HepG2 (cell line): ENCODE results near the gene VAMP5. TPM values are rescaled to one million over a fixed set of nuclear protein-coding genes. Genes with fewer than 3 reads are reported as not detected.

Source experiments
- AKAP8 ChIP-seq: sonication (generic); formaldehyde crosslinking; IDR thresholded peaks from 2 replicates; pipeline ENCODE4 v1.5.1; 2020; ENCODE audit warnings: mild to moderate bottlenecking, missing genetic modification reagents
- ARNT2 ChIP-seq: sonication (generic); formaldehyde crosslinking; IDR thresholded peaks from 2 replicates; pipeline ENCODE4 v1.8.0; 2022; ENCODE audit warnings: mild to moderate bottlenecking, low read depth, missing genetic modification reagents, moderate library complexity
- ELF3 ChIP-seq: IDR thresholded peaks from 2 replicates; pipeline ENCODE4 v1.6.1; 2016; ENCODE audit warnings: missing genetic modification reagents, missing compliant biosample characterization
- GATA4 ChIP-seq: sonication (generic); IDR thresholded peaks from 2 replicates; pipeline ENCODE4 v1.6.1; 2016; ENCODE audit warnings: antibody characterized with exemption, low read depth, borderline replicate concordance
- HCFC1 ChIP-seq: fragments of 150-350 bp; IDR thresholded peaks from 2 replicates; pipeline ENCODE4 v1.6.1; 2014; ENCODE audit warnings: low read depth, low read length
- MAFK ChIP-seq, 2 experiments: IDR thresholded peaks in 1 of 2; conservative IDR thresholded peaks in 1 of 2; 2 replicates each; pipeline ENCODE4 v1.6.1; 2011; ENCODE audit warnings: improper control_type of control experiment in 2 of 2, low read length in 2 of 2
- MIXL1 ChIP-seq: IDR thresholded peaks from 2 replicates; pipeline ENCODE4 v1.6.1; 2016
- NFKB2 ChIP-seq: sonication (generic); formaldehyde crosslinking; IDR thresholded peaks from 2 replicates; pipeline ENCODE4 v1.4.0; 2020; ENCODE audit warnings: missing genetic modification reagents, borderline replicate concordance
- POLR2AphosphoS5 ChIP-seq: IDR thresholded peaks from 2 replicates; pipeline ENCODE4 v1.6.1; 2012; ENCODE audit warnings: low read depth, low read length
- RBAK ChIP-seq: sonication (generic); formaldehyde crosslinking; IDR thresholded peaks from 2 replicates; pipeline ENCODE4 v1.5.1; 2020; ENCODE audit warnings: mild to moderate bottlenecking, missing genetic modification reagents
- RBM39 ChIP-seq: fragments of 200-400 bp; formaldehyde crosslinking; IDR thresholded peaks from one replicate; pipeline ENCODE4 v1.6.1; 2018; ENCODE audit warnings: antibody characterized with exemption, mild to moderate bottlenecking, low read depth, low read length; ENCODE audit not compliant: poor library complexity, severe bottlenecking
- RFXANK ChIP-seq: IDR thresholded peaks from 2 replicates; pipeline ENCODE4 v1.6.1; 2016
- SMARCE1 ChIP-seq: fragments of 450-650 bp; IDR thresholded peaks from 2 replicates; pipeline ENCODE4 v1.6.1; 2017; ENCODE audit warnings: borderline replicate concordance
- SMYD3 ChIP-seq: sonication (generic); formaldehyde crosslinking; IDR thresholded peaks from 2 replicates; pipeline ENCODE4 v1.8.1; 2023; ENCODE audit warnings: mild to moderate bottlenecking, missing genetic modification reagents
- SNRNP70 ChIP-seq: fragments of 200-400 bp; formaldehyde crosslinking; IDR thresholded peaks from 2 replicates; pipeline ENCODE4 v1.6.1; 2017; ENCODE audit warnings: mild to moderate bottlenecking, low read depth, low read length, moderate library complexity
- SRY ChIP-seq: sonication (generic); formaldehyde crosslinking; IDR thresholded peaks from 2 replicates; pipeline ENCODE4 v1.8.0; 2022; ENCODE audit warnings: mild to moderate bottlenecking, missing genetic modification reagents
- YEATS4 ChIP-seq: sonication (generic); formaldehyde crosslinking; IDR thresholded peaks from 2 replicates; pipeline ENCODE4 v1.4.0; 2020; ENCODE audit warnings: missing genetic modification reagents, borderline replicate concordance
- YY1 ChIP-seq: IDR thresholded peaks from 2 replicates; pipeline ENCODE4 v1.6.1; 2011; ENCODE audit warnings: low read length, low read depth, moderate library complexity, mild to moderate bottlenecking; ENCODE audit not compliant: insufficient read depth, insufficient replicate concordance
- ZFYVE20 ChIP-seq: sonication (generic); formaldehyde crosslinking; IDR thresholded peaks from 2 replicates; pipeline ENCODE4 v1.8.0; 2023; ENCODE audit warnings: low read depth, mild to moderate bottlenecking, moderate library complexity, missing genetic modification reagents, borderline replicate concordance
- ZNF17 ChIP-seq: sonication (generic); formaldehyde crosslinking; IDR thresholded peaks from 2 replicates; pipeline ENCODE4 v1.5.0; 2020; ENCODE audit warnings: mild to moderate bottlenecking, missing genetic modification reagents
- ZNF333 ChIP-seq: sonication (generic); formaldehyde crosslinking; IDR thresholded peaks from 2 replicates; pipeline ENCODE4 v1.4.0; 2020; ENCODE audit warnings: mild to moderate bottlenecking, missing genetic modification reagents, borderline replicate concordance
- ZNF34 ChIP-seq: sonication (generic); formaldehyde crosslinking; IDR thresholded peaks from 2 replicates; pipeline ENCODE4 v1.4.0; 2020; ENCODE audit warnings: mild to moderate bottlenecking, missing genetic modification reagents, borderline replicate concordance
- ZNF557 ChIP-seq: sonication (generic); formaldehyde crosslinking; IDR thresholded peaks from 2 replicates; pipeline ENCODE4 v1.4.0; 2020; ENCODE audit warnings: missing genetic modification reagents
- ZNF558 ChIP-seq: sonication (generic); formaldehyde crosslinking; IDR thresholded peaks from 2 replicates; pipeline ENCODE4 v1.9.0; 2022; ENCODE audit warnings: mild to moderate bottlenecking, missing genetic modification reagents, borderline replicate concordance
- ZNF589 ChIP-seq: sonication (generic); formaldehyde crosslinking; conservative IDR thresholded peaks from 2 replicates; pipeline ENCODE4 v1.8.0; 2022; ENCODE audit warnings: mild to moderate bottlenecking, moderate library complexity, missing genetic modification reagents
- ZNF777 ChIP-seq: sonication (generic); formaldehyde crosslinking; IDR thresholded peaks from 2 replicates; pipeline ENCODE4 v1.4.0; 2020; ENCODE audit warnings: missing genetic modification reagents
- polyA plus RNA-seq, 8 experiments: library from polyadenylated mRNA; depleted of rRNA in 3 of 8; stranded (reverse) in 7 of 8; unstranded in 1 of 8; fragments of >200 nt; fragmentation: Illumina TruSeq in 4 of 8; extraction: Trizol in 4 of 8; gene quantifications; 2 replicates each; pipeline versions ENCODE4 v1.2.1 to v1.2.3, GENCODE V29; 2011 to 2016; ENCODE audit warnings: low read depth in 4 of 8, missing spikeins in 1 of 8, mixed read lengths in 1 of 8; ENCODE audit not compliant: insufficient read depth in 1 of 8
- total RNA-seq, 5 experiments: library from RNA; depleted of rRNA; stranded (reverse); fragments of >200 nt; fragmentation: Illumina TruSeq; extraction: Trizol; gene quantifications; 2 replicates each; pipeline ENCODE4 v1.2.3, GENCODE V29; 2016; ENCODE audit warnings: low read depth in 1 of 5
- TF ChIP-seq, protein P1 (sequence below): sonication (generic); formaldehyde crosslinking; IDR thresholded peaks from 2 replicates; pipeline ENCODE4 v1.5.0; 2020; ENCODE audit warnings: missing genetic modification reagents, mild to moderate bottlenecking, borderline replicate concordance
- TF ChIP-seq, protein P2 (sequence below): sonication (generic); formaldehyde crosslinking; IDR thresholded peaks from 2 replicates; pipeline ENCODE4 v1.4.0; 2020; ENCODE audit warnings: missing genetic modification reagents, borderline replicate concordance
- TF ChIP-seq, protein P3 (sequence below): sonication (generic); formaldehyde crosslinking; IDR thresholded peaks from 2 replicates; pipeline ENCODE4 v1.5.0; 2020; ENCODE audit warnings: missing genetic modification reagents

VAMP5 gene
- total and polyA plus RNA-seq, 2 of the 13 experiments (the other 11 are each of a cell fraction or from before 2014, with no cell fraction given) = 7.2 to 56.7 TPM

DNA sequence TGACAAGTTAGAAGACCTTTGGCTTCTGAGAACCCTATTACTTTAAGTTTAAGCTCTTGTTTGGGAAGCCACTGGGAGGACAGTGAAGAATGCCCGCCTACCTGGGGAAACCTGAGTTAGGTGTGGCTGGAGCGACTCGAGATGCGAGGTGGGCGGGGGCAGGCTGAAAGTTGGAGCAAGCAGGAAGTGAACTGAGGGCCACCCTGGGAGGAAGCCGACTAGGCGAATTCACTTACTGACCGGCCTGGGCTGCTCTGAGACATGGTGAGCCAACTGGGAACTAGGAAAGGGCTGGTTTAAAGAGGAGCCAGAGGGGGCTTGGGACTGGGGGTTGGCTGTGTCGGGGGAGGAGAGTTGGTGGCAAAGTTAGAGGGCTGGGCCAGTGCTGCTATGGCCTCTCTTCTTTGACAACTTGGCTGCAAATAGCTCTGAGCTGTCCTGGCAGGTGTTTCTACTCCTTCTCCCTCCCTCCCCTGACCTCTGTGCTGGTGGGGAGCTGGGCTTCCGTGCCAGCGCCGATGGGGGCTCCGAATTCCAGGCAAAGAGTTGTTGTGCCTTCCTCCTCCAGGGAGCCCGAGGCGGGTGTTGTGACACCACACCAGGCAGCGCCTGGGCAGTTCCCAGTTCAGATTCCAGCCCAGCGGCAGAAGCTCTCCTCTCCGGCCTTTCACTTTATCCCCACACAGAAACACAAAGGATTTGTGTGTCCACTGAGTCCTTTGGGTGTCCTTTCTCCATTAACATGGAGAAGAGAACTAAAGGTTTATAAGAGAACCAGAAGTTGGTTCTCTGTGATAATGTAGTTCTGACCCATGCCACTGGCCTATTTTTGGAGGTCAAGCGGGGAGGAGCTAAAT lies 6.6 kb upstream of the VAMP5 start, which contains the start of gene VAMP8 (continued):
- TF ChIP-seq, protein P1, sequence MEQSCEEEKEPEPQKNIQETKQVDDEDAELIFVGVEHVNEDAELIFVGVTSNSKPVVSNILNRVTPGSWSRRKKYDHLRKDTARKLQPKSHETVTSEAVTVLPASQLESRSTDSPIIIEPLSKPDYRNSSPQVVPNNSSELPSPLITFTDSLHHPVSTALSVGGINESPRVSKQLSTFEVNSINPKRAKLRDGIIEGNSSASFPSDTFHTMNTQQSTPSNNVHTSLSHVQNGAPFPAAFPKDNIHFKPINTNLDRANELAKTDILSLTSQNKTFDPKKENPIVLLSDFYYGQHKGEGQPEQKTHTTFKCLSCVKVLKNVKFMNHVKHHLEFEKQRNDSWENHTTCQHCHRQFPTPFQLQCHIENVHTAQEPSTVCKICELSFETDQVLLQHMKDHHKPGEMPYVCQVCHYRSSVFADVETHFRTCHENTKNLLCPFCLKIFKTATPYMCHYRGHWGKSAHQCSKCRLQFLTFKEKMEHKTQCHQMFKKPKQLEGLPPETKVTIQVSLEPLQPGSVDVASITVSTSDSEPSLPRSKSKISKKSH = 0 out of 2 replicates have a peak, but pooled peaks have one; percentile 70
- TF ChIP-seq ZNF558 (CRISPR knock-in tag) (0 out of 2 replicates have a peak, but pooled peaks have one; percentile 48), ZNF17 (CRISPR knock-in tag) (no peak), AKAP8 (no peak), ARNT2 (CRISPR knock-in tag) (no peak; the same call in 1 of the 2 replicates), NFKB2 (no peak), YY1 (no peak), HCFC1 (no peak), ZNF589 (CRISPR knock-in tag) (no peak), MIXL1 (CRISPR knock-in tag) (no peak), ZNF333 (CRISPR knock-in tag) (no peak), SMARCE1 (no peak), MAFK (conservative IDR thresholded peaks at IDR 0.05 in 1 of 2, IDR thresholded peaks at IDR 0.05 in 1 of 2; ENCODE audit: low read length in 2 of 2) (no peak), POLR2AphosphoS5 (peak; percentile 78), SRY (CRISPR knock-in tag) (no peak), SNRNP70 (no peak), GATA4 (no peak), YEATS4 (CRISPR knock-in tag) (no peak), RFXANK (CRISPR knock-in tag) (no peak), ZNF777 (CRISPR knock-in tag) (0 out of 2 replicates have a peak, but pooled peaks have one; percentile 17), SMYD3 (CRISPR knock-in tag) (no peak), ZFYVE20 (CRISPR knock-in tag) (no peak), ELF3 (CRISPR knock-in tag) (peak; percentile 78), ZNF557 (CRISPR knock-in tag) (no peak), RBM39 (no peak), RBAK (CRISPR knock-in tag) (no peak), ZNF34 (CRISPR knock-in tag) (no peak)
- TF ChIP-seq, protein P2, sequence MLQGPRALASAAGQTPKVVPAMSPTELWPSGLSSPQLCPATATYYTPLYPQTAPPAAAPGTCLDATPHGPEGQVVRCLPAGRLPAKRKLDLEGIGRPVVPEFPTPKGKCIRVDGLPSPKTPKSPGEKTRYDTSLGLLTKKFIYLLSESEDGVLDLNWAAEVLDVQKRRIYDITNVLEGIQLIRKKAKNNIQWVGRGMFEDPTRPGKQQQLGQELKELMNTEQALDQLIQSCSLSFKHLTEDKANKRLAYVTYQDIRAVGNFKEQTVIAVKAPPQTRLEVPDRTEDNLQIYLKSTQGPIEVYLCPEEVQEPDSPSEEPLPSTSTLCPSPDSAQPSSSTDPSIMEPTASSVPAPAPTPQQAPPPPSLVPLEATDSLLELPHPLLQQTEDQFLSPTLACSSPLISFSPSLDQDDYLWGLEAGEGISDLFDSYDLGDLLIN (CRISPR knock-in tag) = no peak
- TF ChIP-seq, protein P3, sequence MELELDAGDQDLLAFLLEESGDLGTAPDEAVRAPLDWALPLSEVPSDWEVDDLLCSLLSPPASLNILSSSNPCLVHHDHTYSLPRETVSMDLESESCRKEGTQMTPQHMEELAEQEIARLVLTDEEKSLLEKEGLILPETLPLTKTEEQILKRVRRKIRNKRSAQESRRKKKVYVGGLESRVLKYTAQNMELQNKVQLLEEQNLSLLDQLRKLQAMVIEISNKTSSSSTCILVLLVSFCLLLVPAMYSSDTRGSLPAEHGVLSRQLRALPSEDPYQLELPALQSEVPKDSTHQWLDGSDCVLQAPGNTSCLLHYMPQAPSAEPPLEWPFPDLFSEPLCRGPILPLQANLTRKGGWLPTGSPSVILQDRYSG (CRISPR knock-in tag) = no peak
